ENCODE measurements around the gene SYTL1.

SYTL1 gene

GRCh38 chr1:27364696-27365371, 23.0 kb downstream of the SYTL1 start:
- no peak for DNase-seq (ENCODE audit: low read depth in 2 of 2)

- DNase-seq (ENCODE audit: low read depth in 2 of 2): peak; percentile 71 to 73
These were observed 23.7 kb downstream of the SYTL1 start for GRCh38 chr1:27365372-27366112.

DNA sequence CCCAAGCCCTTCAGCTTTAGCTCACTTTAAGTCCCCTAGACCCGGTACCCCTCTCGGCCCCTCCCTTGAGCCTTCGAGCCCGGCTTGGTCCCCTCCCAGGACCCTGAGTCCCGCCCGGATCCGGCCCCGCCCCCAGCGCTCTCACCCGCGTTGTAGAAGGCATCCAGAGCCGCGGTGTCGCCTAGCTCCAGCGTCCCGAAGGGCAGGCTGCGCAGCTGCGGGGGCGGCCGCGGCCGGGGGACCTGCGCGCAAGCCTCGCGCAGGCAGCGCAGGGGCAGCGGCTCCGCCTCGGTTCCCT, 24.2 kb downstream of the SYTL1 start:
- peak; percentile 36 to 43 for DNase-seq (ENCODE audit: low read depth in 2 of 2)

GRCh38 chr1:27366411-27367159, 24.8 kb downstream of the SYTL1 start, which contains the start of gene MAP3K6:
Gene MAP3K6, minus strand, starts transcription at chr1:27366961. Its CDS starts 364 bp downstream, at chr1:27366597.
- peak; percentile 36 to 37 for DNase-seq (ENCODE audit: low read depth in 2 of 2)

DNA sequence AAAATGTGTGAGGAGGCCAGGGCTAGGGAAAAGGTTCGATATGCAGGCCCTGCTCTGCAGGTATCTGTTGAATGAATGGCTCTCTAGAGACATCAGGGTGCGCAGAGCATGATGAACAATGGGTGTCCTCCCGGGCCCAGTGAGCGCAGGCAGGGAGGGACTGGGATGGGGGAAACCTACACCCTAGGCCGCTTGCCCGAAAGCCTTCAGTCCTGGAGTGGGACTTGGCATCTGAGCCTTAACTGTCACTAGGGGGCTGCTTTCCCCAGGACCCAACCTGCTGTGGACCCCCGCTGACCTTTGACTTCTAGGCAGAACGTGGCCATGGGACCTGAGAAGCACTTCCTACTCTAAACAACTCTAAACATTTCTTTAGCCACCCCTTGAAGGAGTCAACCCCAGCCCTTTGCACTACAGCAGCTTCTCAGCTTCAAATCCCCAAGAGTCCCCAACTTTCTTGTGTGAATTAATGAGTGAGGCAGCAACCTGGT, 25.4 kb downstream of the SYTL1 start:
- DNase-seq (ENCODE audit: low read depth in 2 of 2): no peak

GRCh38 chr1:27368869-27369582, 27.2 kb downstream of the SYTL1 start:
- no peak for DNase-seq (ENCODE audit: low read depth in 2 of 2)

DNA sequence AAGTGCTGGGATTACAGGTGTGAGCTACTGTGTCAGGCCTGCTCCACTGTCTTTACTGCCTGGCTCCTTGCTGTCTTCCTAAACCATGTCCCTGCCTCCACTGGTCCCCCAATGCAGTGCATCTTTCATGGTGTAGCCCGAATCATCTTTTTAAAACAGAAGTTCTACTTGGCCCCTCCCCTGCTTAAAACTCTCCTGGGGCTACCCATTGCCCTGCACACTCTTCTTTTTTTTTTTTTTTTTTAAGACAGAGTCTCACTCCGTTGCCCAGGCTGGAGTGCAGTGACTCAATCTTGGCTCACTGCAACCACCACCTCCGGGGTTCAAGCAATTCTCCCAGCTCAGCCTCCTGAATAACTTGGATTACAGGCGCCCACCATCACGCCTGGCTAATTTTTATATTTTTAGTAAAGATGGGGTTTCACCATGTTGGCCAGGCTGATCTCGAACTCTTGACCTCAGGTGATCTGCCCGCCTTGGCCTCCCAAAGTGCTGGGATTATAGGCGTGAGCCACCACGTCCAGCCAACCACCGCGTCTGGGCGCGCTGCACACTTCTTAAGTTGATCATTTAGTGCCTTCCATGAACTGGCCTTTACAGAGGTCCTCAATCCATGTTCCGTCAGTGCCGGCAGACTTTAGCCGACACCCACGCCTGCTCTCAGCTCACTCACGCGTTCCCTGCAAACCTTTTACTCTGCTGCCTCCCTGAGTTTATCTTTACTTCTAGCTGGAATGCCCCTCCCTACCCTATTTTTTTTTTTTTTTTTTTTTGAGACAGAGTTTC, 30.4 kb downstream of the SYTL1 start:
- DNase-seq (ENCODE audit: low read depth in 2 of 2): no peak

GRCh38 chr1:27372808-27373690, 31.2 kb downstream of the SYTL1 start:
- no peak for DNase-seq (ENCODE audit: low read depth in 2 of 2)

GRCh38 chr1:27374362-27375086, 32.7 kb downstream of the SYTL1 start, which contains the start of gene FCN3:
Gene FCN3, minus strand, starts transcription at chr1:27374824. Its CDS starts 6 bp downstream, at chr1:27374818.
- DNase-seq (ENCODE audit: low read depth in 2 of 2): no peak

GRCh38 chr1:27377760-27378495, 36.1 kb downstream of the SYTL1 start:
- DNase-seq (ENCODE audit: low read depth in 2 of 2): no peak

DNA sequence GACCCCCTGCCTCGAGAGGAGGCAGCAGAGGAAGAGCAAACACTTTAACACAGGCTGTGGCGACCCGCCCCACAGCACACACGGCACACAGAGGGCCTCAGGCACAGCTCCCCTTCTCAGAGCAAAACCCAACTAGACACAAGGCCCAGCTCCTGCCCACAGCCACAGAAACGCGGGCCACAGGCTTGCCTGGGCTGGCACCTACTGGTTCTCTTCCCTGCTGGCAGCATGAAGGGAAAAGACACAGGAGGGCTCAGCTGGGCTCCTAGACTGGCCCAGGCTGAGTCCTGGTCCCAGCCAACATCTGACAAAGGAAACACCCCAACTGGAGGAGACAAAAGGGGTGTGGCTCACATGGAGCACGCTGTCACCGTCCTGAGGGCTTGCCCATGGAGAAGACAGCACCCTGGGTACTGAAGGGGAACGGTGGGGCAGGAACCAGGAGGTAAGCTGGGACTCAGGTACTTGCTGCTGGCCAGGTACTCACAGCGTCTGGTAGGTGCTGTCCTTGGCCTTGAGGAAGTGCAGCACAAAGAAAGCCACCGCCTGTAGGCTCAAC, 37.8 kb downstream of the SYTL1 start:
- no peak for DNase-seq (ENCODE audit: low read depth in 2 of 2)

DNA sequence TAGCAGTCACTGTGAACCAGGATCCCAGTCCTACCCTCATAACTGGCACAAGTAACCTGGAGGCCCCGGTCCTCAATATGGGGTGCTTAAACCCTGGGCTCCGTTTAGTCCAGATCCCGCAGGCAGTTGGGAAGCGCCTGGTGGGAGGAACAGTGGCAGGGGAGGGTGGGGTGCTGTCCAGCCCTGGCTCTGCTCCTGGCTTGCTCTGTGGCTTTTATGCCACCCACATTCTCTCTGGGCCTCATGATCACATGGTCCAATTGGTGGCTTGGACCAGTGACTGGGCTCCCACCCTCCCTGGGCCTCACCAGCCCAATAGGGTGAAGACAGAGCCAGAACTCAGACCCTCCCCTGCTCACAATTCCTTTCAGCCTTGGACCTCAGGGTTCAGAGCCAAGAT, 38.4 kb downstream of the SYTL1 start:
- no peak for DNase-seq (ENCODE audit: low read depth in 2 of 2)

- DNase-seq (ENCODE audit: low read depth in 2 of 2): no peak
These were observed 39.2 kb downstream of the SYTL1 start for GRCh38 chr1:27380766-27381733.

DNA sequence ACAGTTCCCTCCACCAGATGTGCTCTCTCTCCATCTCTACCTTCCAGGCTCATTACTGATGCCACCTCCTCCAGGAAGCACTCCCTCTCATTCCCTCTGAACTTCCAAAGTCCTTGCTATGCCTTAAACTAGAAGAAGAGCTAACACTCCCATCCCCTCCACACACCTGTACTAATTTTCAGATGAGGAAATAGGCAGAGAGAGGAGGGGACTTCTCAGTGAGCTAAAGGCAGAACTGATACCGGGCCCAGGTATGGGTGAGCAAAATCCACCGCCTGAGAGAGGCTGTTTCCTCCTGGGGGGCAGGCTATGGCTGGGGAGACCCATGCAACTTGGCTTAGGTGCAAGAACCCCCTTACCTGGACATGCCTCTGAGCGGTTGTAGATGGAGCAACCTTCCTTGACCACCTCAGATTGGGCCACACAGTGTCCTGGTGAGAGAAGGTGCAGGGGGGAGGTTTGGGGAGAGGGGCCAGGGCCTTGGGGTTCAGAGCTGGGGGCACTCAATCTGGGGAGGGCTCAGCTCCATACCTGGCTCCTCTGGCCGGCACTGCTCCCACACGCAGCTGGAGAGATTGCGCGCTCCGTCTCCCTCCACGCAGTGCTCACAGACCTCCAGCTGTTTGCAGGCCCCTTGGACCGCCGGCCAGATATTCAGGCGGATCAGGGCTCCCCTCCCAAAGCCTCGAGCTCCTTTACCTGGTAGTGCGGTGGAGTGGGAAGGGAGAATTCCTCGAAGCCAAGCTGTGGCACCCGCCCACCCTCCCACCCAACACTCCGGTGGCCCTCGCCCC, 40.3 kb downstream of the SYTL1 start:
- DNase-seq (ENCODE audit: low read depth in 2 of 2): no peak

- DNase-seq (ENCODE audit: low read depth in 2 of 2): no peak
These were observed 41.3 kb downstream of the SYTL1 start, which contains the start of gene CD164L2 for GRCh38 chr1:27383039-27383605. Gene CD164L2, minus strand, starts transcription at chr1:27383333. Its CDS starts 94 bp downstream, at chr1:27383239.

DNA sequence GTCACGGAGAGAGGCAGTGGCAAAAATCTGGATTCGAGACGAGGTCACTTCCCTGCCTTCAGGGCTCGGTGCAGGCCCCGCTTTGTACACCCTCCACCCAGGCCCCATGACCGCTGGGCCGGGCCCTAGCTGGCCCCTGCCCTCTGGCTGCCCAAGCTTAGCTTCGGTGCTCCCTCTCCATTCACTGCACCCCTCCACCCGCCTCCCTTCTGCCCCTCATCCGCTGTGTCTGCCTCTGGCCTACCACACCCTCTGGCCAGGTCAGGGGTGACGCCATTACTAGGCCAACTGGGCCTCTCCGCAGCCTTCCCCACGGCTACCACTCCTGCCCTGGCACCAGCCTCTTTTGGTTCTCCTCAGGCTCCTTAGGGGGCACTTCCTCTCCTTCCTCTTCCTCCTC, 41.8 kb downstream of the SYTL1 start:
- DNase-seq (ENCODE audit: low read depth in 2 of 2): no peak

Data from fibroblast of skin of left quadriceps (primary cell).